Endodermal cell (in vitro differentiated cells): Measurements from ENCODE around the gene CWC27. TPM values are rescaled to one million over a fixed set of nuclear protein-coding genes. Genes with fewer than 3 reads are reported as not detected.
"Not testable (repeated sequence)": the region's sequence is repeated elsewhere in the genome, so short reads cannot be mapped to it uniquely, and the experiment has no call there.

Experiments
- DNase-seq: peaks from one replicate; pipeline ENCODE4 v3.0.0-alpha.2; 2017
- H3K27ac ChIP-seq: 2 replicates; pipeline ENCODE4 v1.5.1; 2013; ENCODE audit warnings: mild to moderate bottlenecking, low read depth, low read length, moderate library complexity
- H3K27me3 ChIP-seq: 2 replicates; pipeline ENCODE4 v1.6.1; 2013; ENCODE audit warnings: mild to moderate bottlenecking, low read length, moderate library complexity; ENCODE audit not compliant: insufficient read depth, control insufficient read depth, poor library complexity, severe bottlenecking
- H3K36me3 ChIP-seq: 2 replicates; pipeline ENCODE4 v1.7.0; 2013; ENCODE audit warnings: mild to moderate bottlenecking, low read length, moderate library complexity; ENCODE audit not compliant: control insufficient read depth, insufficient read depth
- H3K4me1 ChIP-seq: one replicate; pipeline ENCODE4 v1.7.0; 2013; ENCODE audit warnings: low read length; ENCODE audit not compliant: control insufficient read depth, insufficient read depth
- H3K4me3 ChIP-seq: 2 replicates; pipeline ENCODE4 v1.5.1; 2013; ENCODE audit warnings: mild to moderate bottlenecking, low read length, moderate library complexity
- H3K9ac ChIP-seq: 2 replicates; pipeline ENCODE4 v1.6.1; 2013; ENCODE audit warnings: mild to moderate bottlenecking, low read length, moderate library complexity; ENCODE audit not compliant: poor library complexity, severe bottlenecking; ENCODE audit errors: extremely low read depth
- H3K9me3 ChIP-seq: 2 replicates; pipeline ENCODE4 v1.6.1; 2013; ENCODE audit warnings: mild to moderate bottlenecking, low read length, moderate library complexity; ENCODE audit not compliant: control insufficient read depth
- H3K27ac Mint-ChIP-seq: 2 replicates; pipeline ENCODE4 v1.8.0; 2020; ENCODE audit warnings: mixed read lengths
- H3K27me3 Mint-ChIP-seq: 2 replicates; pipeline ENCODE4 v1.8.0; 2021; ENCODE audit warnings: mild to moderate bottlenecking, mixed read lengths; ENCODE audit not compliant: insufficient read depth
- H3K36me3 Mint-ChIP-seq: 2 replicates; pipeline ENCODE4 v1.8.0; 2020; ENCODE audit warnings: low read depth, mixed read lengths
- H3K4me1 Mint-ChIP-seq: 2 replicates; pipeline ENCODE4 v1.8.0; 2020; ENCODE audit warnings: mixed read lengths
- H3K4me3 Mint-ChIP-seq: 2 replicates; pipeline ENCODE4 v1.8.0; 2020; ENCODE audit warnings: mild to moderate bottlenecking, moderate library complexity, mixed read lengths
- H3K9me3 Mint-ChIP-seq: 2 replicates; pipeline ENCODE4 v1.8.0; 2020; ENCODE audit warnings: mild to moderate bottlenecking, mixed read lengths
- WGBS, 2 experiments: methylation state at CpG; one replicate each; pipeline versions ENCODE4 v1.1.5 to v1.1.7; 2013; ENCODE audit warnings: missing lambda C conversion rate in 2 of 2, mixed read lengths in 1 of 2; ENCODE audit not compliant: insufficient coverage in 1 of 2, insufficient read length in 1 of 2; 5-methylcytosine and 5-hydroxymethylcytosine counted together
- total RNA-seq, 2 donors: library from RNA; stranded (reverse); fragmentation: NEBNext Ultra II Directional in 1 of 2; extraction: Animal tissue kit (Norgen Biotek cat#: 25700) in 1 of 2; gene quantifications; 2 replicates in 1 of 2; 3 replicates in 1 of 2; pipeline ENCODE4 v1.2.1, GENCODE V29; 2021
- TF ChIP-seq, protein P1 (sequence below): fragments of 200-600 bp; sonication (generic); conservative IDR thresholded peaks from 2 replicates; pipeline ENCODE4 v1.5.0; 2021; ENCODE audit warnings: antibody characterized with exemption, mild to moderate bottlenecking

The CWC27 gene
- total RNA-seq, 2 donors from 2014 or later: 69.1 to 74.8 TPM

GRCh38 chr5:64899838-64900237 is 131.1 kb downstream of the CWC27 start:
- Histone ChIP-seq H3K4me1 (no peaks in the 10 kb centered on the region), H3K9ac (no peak overlapping the region), H3K4me3 (no peak overlapping the region), H3K9me3 (peaks cover 38% of the 10 kb centered on the region), H3K36me3 (peaks cover 52% of the 10 kb centered on the region), H3K27ac (no peak overlapping the region), H3K27me3 (no peaks in the 10 kb centered on the region)
- Mint-ChIP-seq H3K4me3 (no peak overlapping the region), H3K4me1 (no peaks in the 10 kb centered on the region), H3K9me3 (peaks cover 19% of the 10 kb centered on the region), H3K36me3 (peaks cover 64% of the 10 kb centered on the region), H3K27me3 (no peaks in the 10 kb centered on the region), H3K27ac (no peak overlapping the region)
- DNase-seq: no peak
- 100% methylated on average over 1 of the region's 1 CpG; no CpG with 5 or more reads in 1 of the 2 experiments for WGBS, 2 experiments
- TF ChIP-seq, protein P1, sequence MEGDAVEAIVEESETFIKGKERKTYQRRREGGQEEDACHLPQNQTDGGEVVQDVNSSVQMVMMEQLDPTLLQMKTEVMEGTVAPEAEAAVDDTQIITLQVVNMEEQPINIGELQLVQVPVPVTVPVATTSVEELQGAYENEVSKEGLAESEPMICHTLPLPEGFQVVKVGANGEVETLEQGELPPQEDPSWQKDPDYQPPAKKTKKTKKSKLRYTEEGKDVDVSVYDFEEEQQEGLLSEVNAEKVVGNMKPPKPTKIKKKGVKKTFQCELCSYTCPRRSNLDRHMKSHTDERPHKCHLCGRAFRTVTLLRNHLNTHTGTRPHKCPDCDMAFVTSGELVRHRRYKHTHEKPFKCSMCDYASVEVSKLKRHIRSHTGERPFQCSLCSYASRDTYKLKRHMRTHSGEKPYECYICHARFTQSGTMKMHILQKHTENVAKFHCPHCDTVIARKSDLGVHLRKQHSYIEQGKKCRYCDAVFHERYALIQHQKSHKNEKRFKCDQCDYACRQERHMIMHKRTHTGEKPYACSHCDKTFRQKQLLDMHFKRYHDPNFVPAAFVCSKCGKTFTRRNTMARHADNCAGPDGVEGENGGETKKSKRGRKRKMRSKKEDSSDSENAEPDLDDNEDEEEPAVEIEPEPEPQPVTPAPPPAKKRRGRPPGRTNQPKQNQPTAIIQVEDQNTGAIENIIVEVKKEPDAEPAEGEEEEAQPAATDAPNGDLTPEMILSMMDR: no peak

DNA sequence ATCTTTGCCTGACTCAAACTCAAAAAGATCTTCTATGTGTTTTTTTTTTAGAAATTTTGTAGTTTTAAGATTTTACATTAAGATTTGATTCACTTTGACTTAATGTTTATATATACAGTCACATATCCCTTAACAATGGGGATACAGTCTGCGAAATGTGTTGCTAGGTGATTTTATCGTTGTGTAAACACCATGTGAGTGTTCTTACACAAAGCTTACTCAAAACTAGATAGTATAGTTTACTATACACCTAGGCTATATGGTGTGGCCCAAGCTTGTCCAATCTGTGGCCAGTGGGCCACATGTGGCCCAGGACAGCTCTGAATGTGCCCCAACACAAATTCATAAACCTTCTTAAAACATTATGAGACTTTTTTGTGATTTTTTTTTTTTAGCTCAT is 131.9 kb downstream of the CWC27 start:
- Mint-ChIP-seq H3K27me3 (no peaks in the 10 kb centered on the region), H3K9me3 (peaks cover 23% of the 10 kb centered on the region), H3K27ac (no peak overlapping the region), H3K4me1 (no peaks in the 10 kb centered on the region), H3K36me3 (peaks cover 65% of the 10 kb centered on the region), H3K4me3 (no peak overlapping the region)
- Histone ChIP-seq H3K9ac (no peak overlapping the region), H3K4me1 (no peaks in the 10 kb centered on the region), H3K27ac (no peak overlapping the region), H3K9me3 (peaks cover 40% of the 10 kb centered on the region), H3K36me3 (peaks cover 49% of the 10 kb centered on the region), H3K27me3 (no peaks in the 10 kb centered on the region), H3K4me3 (no peak overlapping the region)
- DNase-seq: no peak
- TF ChIP-seq, protein P1: no peak
- whole genome bisulfite sequencing, 2 experiments: no CpG with 5 or more reads among the region's 2 CpGs

DNA sequence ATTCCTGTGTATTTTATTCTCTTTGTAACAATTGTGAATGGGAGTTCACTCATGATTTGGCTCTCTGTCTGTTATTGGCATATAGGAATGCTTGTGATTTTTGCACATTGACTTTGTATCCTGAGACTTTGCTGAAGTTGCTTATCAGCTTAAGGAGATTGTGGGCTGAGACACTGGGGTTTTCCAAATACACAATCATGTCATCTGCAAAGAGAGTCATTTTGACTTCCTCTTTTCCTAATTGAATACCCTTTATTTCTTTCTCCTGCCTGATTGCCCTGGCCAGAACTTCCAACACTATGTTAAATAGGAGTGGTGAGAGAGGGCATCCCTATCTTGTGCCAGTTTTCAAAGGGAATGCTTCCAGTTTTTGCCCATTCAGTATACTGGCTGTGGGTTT is 138.7 kb downstream of the CWC27 start:
- not testable (repeated sequence) for H3K27me3 ChIP-seq, H3K27ac Mint-ChIP-seq, H3K27me3 Mint-ChIP-seq, H3K4me3 Mint-ChIP-seq, H3K9ac ChIP-seq, DNase-seq, H3K27ac ChIP-seq, H3K4me1 ChIP-seq, H3K4me3 ChIP-seq, H3K4me1 Mint-ChIP-seq
- Histone ChIP-seq H3K36me3 (peaks cover 30% of the 10 kb centered on the region), H3K9me3 (peaks cover 41% of the 10 kb centered on the region)
- Mint-ChIP-seq H3K36me3 (peaks cover 78% of the 10 kb centered on the region), H3K9me3 (peaks cover 66% of the 10 kb centered on the region)

GRCh38 chr5:64914396-64914795 is 145.7 kb downstream of the CWC27 start:
- Histone ChIP-seq H3K36me3 (peaks cover 35% of the 10 kb centered on the region), H3K27me3 (no peaks in the 10 kb centered on the region), H3K4me1 (no peaks in the 10 kb centered on the region), H3K9ac (no peak overlapping the region), H3K27ac (no peak overlapping the region), H3K4me3 (no peak overlapping the region), H3K9me3 (peaks cover 40% of the 10 kb centered on the region)
- Mint-ChIP-seq H3K27ac (no peak overlapping the region), H3K4me3 (no peak overlapping the region), H3K4me1 (no peaks in the 10 kb centered on the region), H3K9me3 (peaks cover 35% of the 10 kb centered on the region), H3K36me3 (peaks cover 51% of the 10 kb centered on the region), H3K27me3 (no peaks in the 10 kb centered on the region)
- 90 to 96% methylated on average over 2 to 5 of the region's 5 CpGs for WGBS, 2 experiments
- no peak for DNase-seq
- TF ChIP-seq, protein P1: no peak
